COLO829 (cell line): Measurements from ENCODE around the gene GPR78.

Experiments used
- DNase-seq: peaks from one replicate; pipeline ENCODE4 v3.0.0; 2012; ENCODE audit warnings: low spot score

GPR78 gene

DNA sequence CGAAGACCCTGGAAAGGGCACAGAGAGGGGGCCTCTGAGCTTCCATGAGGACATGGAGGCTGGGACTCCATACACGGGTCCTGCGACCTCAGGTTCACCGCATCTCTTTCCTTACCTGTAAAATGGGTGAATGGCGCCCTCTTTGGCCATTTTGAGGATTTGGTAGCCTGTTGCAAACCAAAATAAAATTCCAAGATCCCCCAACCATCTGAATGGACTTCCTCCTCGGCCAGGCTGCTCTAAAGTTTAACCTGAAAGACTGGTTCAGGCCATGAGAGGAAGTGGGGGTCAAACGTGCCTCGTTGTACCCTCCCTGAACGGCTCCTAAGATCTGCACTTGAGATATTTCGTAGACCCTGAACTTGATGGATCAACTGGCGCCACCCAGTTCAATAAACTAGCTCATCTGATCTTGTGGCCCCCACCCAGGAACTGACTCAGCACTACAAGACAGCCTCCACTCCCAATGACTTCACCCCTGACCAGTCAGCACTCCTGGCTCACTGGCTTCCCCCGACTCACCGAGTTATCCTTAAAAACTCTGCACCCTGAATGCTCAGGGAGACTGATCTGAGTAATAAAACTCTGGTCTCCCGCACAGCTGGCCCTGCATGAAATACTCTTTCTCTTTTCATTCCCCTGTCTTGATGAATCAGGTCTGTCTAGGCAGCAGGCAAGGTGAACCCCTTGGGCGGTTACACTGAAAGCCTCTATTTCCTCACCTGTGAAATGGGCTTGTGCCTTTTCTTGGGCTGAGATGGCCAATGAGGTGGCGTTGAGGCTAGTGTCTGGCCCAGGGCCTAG is 32.9 kb upstream of the GPR78 start:
- DNase-seq: no peak

DNA sequence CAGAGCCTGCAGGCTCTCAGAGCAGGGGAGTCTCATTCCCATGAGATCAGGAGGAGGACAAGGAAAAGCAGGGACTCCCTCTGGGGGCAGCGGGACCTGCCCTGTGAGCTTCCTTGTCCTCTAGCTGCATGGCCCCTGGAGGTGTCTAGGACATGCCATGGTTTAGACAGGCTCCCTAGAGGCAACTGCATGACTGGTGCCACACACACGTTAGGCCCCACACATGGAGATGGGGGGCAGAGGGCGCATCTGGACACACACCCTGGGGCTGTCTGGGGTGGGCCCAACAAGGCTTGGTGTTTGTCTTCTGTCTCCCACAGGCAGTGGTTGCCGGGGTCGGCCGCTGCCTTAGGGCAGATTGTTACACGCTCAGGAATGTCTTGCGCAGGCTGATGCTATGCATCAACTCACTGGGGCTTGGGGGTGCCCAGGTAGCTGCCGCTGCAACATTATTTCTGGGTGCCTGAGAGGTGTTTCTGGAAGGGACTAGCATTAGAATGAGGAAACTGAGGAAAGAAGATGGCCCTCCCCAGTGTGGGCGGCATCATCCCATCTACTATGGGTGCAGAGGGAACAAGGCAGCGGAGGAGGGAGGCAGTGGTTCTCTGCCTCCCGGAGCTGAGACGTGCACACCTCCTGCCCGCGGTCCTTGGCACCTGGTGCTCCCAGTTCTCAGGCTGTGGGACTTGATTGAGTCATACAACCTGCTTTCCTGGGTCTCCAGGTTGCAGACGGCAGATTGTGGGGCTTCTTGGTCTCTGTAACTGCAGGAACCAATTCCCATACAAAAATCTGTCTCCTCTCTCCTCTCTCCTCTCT is 32.1 kb upstream of the GPR78 start:
- DNase-seq: no peak

DNA sequence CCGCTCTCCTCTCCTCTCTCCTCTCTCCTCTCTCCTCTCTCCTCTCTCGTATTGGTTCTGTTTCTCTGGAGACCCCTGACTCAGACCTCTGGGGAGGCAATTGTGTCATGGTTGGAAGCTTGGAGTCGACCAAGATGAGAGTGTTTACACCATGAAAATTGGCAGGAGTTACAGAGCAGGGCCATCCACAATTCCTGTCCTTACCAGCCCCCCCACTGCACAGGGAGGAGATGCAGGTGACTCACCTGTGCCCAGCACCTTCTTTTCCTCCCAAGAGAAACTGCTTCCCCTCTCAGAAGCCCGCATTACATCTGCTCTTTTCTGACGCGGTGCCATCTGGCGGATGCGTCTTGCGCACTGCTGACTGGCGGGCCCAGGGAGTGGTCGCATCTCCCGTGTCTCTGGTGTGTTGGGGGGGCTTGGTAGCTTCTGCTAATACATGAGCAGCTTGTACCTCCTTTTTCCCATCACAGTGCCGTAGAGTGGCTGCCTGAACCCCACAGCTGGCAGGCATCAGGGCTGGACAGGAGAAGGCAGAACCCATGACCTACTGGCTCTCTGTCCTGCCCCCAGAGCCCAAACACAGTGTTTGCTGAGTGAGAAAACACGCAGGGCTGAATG is 31.4 kb upstream of the GPR78 start:
- no peak for DNase-seq

DNA sequence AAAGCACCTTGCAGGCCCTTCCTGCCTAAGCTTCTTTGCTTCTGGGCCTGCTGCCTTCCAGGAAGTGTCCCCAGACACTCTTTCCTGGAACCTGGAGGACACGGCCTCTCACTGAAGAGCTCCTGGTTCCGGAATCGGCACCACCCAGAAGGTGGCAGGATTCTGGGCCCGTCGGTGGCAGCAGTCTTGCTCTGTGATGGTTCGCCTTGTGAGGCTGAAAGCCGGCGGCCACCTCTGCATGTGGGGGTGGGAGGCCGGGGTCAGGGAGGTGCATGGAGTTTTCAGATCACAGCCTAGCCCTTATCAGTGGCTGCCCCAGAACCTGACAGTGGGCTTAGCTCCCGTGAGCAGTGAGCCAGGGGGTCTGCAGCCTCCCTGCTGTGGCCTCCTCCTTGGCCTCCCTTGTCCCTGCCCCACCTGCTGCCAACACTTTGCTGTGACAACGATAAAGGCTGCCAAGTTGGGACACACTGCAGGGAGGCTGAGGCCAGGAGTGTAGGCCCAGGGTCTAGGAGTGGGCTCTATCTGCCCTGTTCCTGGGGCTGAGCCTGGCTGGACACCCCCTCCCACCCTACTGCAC is 30.8 kb upstream of the GPR78 start:
- DNase-seq: no peak

DNA sequence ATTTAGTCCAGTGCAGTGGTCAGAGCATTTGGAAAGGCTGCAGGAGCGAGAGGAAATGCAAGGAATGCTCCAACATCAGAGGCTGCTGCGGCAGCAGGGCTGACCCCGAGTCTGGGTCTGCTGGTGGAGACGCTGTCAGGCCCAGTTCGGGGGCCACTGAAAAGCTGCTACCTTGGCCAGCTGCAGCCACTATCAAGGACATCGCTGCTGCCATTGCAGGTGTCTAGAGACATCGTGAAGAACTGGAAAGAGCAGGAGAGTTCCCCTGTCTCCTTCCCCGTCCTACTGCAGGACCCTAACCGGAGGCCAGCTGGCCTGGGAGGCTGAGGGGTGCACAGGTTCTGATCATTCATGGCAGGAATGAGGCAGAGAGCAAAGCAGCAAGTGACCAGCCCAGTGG is 29.5 kb upstream of the GPR78 start:
- DNase-seq: no peak

DNA sequence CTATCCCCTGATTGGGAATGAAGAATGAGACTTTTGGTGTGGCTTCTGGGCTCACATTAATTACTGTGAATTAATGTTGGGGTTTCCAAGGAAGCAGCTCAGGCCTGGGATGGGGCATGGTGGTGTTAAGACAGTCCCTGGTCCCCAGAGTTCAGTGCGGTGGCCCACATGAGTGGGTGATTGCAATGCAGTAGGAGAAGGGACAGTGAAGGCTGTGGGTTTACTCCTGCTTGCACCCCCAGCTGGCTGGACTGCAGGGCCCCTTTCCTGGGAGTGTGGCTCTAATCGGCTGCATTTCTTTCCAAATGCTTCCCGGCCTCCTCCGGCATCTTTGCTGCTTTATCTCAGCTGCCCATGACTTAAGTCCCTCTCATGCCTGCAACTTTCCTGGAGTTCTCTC is 28.2 kb upstream of the GPR78 start:
- no peak for DNase-seq

DNA sequence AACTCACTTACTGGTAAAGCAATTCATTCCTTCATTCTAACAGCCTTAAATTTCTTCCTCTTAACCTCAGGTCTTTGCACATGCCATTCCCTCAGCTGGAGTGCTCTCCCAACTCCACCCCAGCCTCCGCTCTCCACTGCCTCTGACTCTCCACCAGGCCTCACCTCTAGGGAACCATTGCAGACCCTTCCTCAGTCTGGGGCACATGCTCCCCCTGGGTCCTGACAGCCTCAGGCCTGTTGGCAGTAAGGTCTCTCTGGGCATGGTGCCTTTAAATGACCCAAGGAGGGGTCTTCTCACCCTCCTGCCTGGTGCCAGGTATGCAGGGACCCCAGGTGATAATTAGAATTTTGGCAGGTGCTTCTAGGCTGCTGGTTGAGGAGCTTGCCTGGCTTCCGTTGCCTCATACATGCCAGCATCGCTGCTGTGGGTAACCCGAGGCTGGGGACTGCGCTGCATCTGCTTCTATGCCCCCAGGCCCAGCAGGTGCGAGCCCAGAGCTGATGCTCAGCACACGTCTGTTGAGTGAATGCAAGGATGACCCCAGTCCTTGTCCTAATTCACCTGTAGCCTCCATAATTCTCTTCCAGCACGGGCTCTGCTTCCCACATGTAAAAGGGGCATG is 27.5 kb upstream of the GPR78 start:
- no peak for DNase-seq

DNA sequence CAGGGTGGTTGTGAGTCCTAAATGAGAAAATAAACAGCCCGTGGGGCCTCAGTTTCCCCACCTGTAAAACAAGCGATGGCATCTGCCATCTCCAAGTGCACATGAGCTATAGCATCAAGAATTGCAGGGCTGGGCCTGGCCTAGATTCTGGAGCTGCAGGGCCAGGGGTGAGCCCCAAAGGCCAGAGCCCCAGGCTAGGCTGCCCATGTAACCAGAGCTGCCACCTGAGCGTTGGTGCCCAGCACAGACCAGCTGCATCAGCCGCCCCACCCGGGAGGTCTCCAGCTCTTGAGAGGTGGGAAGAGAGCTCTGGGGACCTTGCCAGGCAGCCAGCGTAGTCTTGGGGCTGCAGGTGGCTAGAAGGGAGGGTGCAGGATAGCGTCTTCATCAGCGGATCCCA is 27.0 kb upstream of the GPR78 start:
- no peak for DNase-seq

DNA sequence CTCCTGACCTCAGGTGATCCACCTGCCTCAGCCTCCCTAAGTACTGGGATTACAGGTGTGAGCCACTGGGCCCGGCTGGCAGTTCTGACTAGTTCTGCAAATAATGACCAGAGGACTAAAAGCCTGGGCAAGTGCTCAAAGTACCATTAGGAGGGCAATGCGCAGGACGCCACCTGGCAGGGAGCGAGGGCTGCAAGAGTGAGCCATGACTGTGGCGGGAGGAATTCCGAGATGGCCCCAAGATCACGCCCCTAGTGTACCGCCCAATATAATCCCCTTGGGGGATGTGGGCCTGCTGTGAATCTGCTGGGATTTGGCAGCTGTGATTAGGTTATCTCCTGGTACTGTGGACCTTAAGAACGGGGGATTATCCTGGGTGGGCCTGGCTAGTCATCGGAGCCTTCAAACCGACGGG is 26.2 kb upstream of the GPR78 start:
- DNase-seq: no peak

DNA sequence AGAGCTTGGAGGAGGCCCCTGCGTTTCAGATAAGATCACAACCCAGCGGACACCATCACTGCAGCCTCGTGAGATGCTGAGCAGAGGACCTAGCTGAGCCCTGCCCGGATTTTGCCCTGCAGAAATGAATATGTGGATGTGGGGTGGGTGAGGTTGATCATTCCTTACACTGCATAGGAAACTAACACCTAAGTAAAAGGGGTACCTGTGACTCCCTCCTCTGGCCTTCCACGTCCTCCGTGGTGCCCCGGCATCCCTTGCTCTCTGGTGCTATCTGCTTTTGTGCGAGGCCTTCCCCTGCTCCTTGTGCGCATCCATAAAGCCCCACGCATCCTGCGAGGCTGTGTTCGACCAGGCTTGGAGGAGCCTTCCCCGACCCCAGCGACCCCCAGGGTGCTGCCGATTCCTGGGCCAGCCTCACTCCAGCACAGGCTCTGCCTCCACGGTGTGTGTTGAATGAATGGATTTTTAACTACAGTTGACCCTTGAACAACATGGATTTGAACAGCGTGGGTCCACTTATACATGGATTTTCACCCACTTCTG is 25.6 kb upstream of the GPR78 start:
- no peak for DNase-seq

DNA sequence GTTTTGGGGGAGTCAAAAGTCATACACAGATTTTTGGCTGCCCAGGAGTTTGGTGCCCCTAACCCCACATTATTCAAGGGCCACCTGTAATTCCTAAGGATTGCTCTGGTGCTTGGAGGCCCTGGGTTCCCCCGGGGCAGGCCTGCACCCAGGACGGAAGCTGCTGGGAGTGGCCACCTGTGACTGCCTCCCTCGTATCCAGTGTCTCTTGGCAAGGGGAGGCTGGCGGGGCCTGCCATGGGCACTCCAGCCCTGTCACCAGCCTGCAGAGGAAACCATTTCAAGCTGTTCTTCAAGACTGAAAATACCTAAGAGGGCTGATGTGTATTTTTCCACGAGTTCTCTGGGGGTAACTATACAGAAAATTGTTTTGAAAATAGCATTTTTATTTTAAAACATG is 24.5 kb upstream of the GPR78 start:
- no peak for DNase-seq

DNA sequence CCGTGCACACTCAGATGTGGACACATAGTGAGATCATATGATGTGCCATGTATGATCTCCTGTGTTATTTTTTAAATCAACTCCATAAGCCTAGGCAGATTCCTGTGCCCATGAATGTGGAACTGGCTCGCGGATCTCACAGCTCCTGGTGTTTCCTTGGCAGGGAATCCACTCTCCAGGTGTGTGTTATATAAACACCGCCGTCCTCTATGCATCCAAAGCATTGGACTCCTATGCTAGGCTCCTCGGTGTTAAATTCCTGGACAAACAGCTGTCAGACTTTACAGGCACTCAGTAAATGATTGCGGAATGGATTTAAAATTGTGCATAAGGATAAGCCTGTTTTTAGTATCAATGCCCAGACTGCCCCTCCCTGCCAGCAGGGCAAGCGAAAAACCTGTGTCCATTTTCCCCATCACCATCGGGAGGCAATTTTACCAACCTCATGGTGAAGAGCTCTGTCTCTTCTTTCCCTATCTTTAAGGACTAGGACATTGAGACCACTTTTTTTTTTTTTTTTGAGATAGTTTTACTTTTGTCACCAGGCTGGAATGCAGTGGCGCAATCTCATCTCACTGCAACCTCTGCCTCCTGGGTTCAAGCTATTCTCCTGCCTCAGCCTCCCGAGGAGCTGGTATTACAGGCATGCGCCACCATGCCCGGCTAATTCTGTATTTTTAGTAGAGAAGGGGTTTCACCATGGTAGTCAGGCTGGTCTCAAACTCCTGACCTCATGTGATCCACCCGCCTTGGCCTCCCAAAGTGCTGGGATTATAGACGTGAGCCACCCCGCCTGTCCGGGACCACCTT is 23.6 kb upstream of the GPR78 start:
- no peak for DNase-seq

DNA sequence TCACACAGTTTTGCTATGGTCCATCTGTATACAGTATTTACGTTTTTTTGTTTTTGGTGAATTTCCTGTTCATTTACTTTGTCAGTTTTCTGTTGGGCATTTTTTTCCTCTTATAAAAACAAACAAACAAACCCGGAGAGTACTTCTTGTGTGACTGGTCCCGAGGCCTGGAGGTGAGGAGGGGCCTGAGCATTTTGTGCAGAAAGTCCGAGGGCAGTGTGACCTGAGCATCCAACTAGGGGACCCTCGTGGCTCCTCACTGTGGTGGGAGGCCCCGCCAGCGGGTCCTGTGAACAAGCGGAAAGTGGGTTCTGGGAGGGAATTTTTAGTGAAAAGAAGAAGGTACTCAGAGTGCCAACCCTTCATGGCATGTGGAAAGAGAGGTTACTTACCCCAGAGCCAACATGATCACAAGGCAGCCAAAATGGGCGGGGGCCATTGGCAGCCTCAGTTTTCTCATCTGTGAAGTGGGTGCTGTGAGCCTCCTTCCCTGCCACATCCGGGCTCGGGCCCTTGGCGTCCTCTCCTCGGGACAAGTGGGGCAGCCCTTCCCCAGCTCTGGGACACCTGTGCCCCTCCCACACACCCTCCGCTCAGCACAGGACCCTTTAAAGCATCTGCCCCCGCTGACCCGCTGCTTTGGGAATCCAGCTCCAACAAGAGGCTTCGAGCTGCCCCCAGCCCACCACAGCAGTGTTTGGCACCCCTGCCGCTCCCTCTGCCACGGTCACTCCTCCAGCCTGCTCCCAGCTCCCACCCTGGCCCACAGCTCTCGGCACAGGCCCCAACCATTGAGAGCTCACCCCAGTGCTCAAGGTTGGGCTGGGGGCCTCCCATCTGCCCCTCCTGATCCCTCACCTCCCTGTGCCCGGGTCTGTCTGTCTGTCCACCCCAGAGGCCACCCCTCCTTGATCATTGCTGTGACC is 22.8 kb upstream of the GPR78 start:
- DNase-seq: no peak

DNA sequence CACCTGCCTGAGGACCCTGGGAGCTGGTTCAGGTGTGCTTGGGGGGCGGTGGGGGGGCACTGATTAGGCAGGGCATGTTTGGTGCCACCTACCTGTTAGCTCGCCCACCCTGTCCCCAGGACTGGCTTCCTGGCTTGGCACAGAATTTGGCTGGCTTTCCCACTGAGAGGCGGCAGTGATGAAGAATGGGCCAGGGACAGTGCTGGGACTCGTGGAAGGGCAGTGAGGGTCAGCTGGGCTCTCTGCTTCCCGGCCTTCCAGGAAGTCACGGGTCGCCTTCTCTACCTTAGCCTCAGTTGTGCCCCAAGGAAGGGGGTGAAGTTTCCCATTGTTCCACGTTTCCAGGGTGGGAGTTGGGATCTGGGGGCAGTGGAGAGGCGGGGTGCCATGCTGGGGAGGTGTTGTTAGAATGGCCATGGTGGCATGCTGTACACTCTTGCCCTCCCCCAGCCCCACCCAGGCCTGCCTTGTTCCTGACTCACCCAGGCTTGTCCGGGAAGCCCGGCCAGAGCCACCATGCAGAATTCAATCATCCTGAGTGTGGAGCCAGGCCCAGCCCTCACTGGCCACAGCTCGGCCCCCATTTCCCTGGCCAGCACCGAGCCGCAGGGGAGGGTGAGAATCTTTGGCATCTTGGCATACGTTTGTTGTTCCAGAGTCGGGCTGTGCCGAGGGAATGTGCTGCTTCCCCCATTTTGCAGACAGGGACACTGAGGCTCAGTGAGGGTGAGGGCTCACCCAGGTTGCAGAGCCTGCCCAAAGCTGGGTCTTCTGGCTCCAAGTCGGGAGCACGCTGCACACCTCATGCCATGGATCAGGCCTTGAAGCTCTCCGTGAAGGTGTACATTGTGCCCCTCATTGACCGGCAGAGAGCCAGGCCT is 21.9 kb upstream of the GPR78 start:
- DNase-seq: no peak

DNA sequence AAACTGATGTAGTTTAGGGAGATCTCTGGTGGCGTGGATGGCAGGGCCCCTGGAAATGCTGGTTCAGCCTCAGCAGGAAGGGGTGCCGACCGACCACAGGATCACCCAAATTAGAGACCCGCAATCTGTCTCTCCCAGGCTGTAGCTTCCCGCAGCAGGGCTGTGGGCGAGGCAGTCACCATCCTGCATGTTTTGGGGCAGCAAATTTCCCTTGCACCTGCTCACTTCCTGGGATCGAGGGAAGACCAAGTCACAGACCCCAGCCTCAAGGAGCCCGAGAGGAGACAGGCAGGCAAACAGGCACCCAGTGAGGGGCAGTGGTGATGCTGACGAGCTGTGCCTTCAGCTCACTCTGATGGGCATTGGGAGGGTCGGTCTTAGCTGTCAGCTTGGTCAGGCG is 21.2 kb upstream of the GPR78 start:
- DNase-seq: no peak

DNA sequence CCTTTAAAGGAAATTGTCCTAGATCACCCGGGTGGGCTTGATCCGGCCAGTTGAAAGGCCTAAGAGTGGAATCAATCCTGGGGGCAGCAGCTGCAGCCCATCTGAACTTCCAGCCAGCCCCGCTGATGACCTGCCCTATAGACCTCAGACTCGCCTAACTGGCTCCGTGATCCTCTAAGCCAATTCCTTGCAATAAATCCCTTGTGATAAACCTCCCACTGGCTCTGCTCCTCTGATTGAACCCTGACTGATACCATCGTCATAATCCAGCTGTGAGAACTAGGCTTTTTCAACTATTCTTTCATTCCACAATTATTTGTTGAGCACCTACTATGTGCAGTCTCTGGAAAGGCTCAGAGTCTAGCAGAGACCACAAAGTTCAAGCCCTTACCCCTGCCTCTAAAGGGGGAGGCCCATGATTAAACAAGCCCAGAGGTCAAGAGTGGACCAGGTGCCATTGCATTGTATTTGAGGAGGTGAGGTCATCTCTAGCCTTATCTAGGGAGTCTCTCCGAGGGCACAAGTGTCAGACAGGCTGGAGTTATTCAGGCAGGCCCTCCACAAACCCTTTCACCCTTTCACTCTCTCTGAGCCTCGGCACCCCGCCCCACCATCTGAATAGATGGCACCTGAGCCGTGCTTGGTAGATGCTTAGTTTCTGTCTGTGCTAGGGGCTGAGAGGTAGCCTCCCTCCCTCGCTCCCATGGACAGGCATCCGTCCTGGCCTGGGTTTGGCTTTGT is 20.5 kb upstream of the GPR78 start:
- no peak for DNase-seq

DNA sequence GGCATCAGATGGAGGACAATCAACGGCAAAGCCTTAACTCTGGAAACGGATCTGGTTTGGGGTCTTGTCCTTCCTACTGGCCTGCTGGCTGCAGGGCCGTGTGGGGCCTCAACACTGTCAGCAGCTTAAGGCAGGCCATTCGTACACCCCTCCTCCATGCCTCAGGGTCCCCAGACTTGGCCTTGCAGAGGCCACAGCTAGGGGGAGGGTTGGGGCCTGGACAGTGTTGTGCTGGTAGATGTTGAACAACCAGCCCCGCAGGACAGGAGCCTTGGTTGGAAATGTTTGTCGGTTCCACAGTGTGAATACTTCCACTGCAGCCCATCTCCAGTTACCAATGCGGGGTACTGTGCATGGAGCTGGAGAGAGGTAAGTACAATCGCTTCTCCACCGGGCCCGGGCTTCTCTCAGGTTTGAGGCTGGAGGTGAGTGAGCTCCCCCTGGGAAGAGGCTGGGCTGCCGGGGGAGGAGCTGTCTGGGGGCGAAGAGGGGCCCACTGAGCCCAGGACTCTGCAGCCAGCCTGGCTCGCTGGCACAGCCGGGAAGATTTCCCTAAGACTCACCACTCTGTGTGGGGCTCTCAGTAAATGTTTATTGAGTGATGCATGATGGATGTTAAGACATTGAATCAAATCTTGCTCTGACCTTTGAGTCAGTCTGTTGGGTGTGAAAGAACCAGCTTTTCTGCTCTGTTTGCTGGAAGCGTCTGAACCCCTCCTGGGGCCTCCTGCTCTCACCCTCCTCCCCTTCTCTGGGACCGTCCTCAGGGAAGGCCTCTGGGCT is 19.7 kb upstream of the GPR78 start:
- no peak for DNase-seq
